G401 (cell line): Measurements from ENCODE around the gene DNAJC18. TPM values are rescaled to one million over a fixed set of nuclear protein-coding genes. Genes with fewer than 3 reads are reported as not detected.

Experiments
- DNase-seq: peaks from one replicate; pipeline ENCODE4 v3.0.0-alpha.2; 2015; ENCODE audit warnings: low spot score
- in situ Hi-C: cut with HindIII; loops from 2 replicates; pipeline ENCODE4 v1.10.0; 2016; ENCODE audit warnings: low sequenced_read_pairs, mixed read lengths
- total RNA-seq: library from RNA; depleted of rRNA; stranded (reverse); fragments of >200 nt; shearing (Covaris generic); gene quantifications from 2 replicates; pipeline ENCODE4 v1.2.3, GENCODE V29; 2014

DNAJC18 gene
- total RNA-seq, 1 experiment from 2014 or later: 4.1 TPM

GRCh38 chr5:139462586-139463276 is 23.4 kb upstream of the DNAJC18 start, which contains the start of gene ECSCR:
Gene ECSCR (minus strand): TSS chr5:139462743. CDS start chr5:139462670, 73 bp downstream.
- in situ Hi-C loops: no loop called here
- no peak for DNase-seq

- DNase-seq: no peak
- in situ Hi-C loops: no loop called here
These were observed 22.4 kb upstream of the DNAJC18 start for GRCh38 chr5:139461698-139462097.

GRCh38 chr5:139461176-139461575 is 21.9 kb upstream of the DNAJC18 start:
- in situ Hi-C loops: no loop called here
- DNase-seq: no peak

- in situ Hi-C loops: no loop called here
- no peak for DNase-seq
These were observed 21.1 kb upstream of the DNAJC18 start for GRCh38 chr5:139460455-139460854.

GRCh38 chr5:139459451-139459934 is 20.2 kb upstream of the DNAJC18 start:
- DNase-seq: no peak
- in situ Hi-C loops: no loop called here

GRCh38 chr5:139458580-139459407 is 19.5 kb upstream of the DNAJC18 start:
- in situ Hi-C loops: no loop called here
- no peak for DNase-seq

GRCh38 chr5:139457653-139458306 is 18.5 kb upstream of the DNAJC18 start:
- in situ Hi-C loops: no loop called here
- DNase-seq: no peak

GRCh38 chr5:139457241-139457640 is 17.9 kb upstream of the DNAJC18 start:
- in situ Hi-C loops: no loop called here
- DNase-seq: no peak

GRCh38 chr5:139456776-139457175 is 17.5 kb upstream of the DNAJC18 start:
- DNase-seq: no peak
- in situ Hi-C loops: no loop called here

GRCh38 chr5:139454568-139455290 is 15.4 kb upstream of the DNAJC18 start:
- no peak for DNase-seq
- in situ Hi-C loops: no loop called here

GRCh38 chr5:139453683-139454567 is 14.6 kb upstream of the DNAJC18 start:
- in situ Hi-C loops: no loop called here
- no peak for DNase-seq

- in situ Hi-C loops: no loop called here
- no peak for DNase-seq
These were observed 12.7 kb upstream of the DNAJC18 start for GRCh38 chr5:139451878-139452660.

- no peak for DNase-seq
- in situ Hi-C loops: no loop called here
These were observed 11.9 kb upstream of the DNAJC18 start for GRCh38 chr5:139451176-139451575.

GRCh38 chr5:139446956-139447779 is 7.8 kb upstream of the DNAJC18 start:
- in situ Hi-C loops: no loop called here

GRCh38 chr5:139445325-139446170 is 6.2 kb upstream of the DNAJC18 start:
- in situ Hi-C loops: no loop called here
- DNase-seq: no peak

More at GRCh38 chr5:139446956-139447779, 7.8 kb upstream of the DNAJC18 start:
- no peak for DNase-seq
